Measurements from ENCODE around the gene TSHZ2.
A peak's percentile ranks its signal among the peaks of the same experiment; 100 is the strongest.

TSHZ2 gene

DNA sequence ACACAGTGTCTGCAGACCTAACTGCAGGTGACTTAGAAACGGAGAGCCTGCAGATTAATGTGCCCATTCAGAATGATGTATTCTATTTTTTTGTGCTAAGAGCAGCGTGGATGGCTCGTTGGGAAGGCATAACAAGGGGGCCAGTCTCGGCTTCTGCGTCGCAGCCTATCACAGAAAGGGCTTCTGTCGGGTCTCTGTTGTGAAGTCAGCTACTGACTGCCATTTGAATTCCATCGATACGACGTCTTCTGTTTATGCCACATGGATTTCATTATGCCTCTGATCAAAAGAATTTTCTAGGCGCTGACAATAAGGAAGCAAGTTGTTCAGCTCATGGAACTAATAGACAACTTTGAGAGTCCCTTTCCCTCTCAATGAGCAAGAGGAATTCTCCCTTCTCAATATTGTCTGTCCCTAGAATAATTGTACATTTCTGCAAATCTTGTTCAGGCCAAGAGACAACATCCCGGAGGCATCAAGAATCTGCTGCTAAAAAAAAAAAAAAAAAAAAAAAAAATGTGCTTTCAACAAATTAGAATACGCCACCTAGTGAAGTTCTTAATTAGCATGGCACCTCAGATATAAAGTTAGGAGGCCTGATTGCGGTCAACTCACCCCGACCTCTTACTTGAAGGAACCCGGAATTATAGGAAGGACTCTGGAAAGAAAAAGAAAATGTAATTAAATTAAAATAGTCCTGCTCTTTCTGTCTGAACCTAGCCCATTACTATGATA is 223.9 kb downstream of the TSHZ2 start:
- DNase-seq (ENCODE audit: low read depth in 2 of 2), result no peak

DNA sequence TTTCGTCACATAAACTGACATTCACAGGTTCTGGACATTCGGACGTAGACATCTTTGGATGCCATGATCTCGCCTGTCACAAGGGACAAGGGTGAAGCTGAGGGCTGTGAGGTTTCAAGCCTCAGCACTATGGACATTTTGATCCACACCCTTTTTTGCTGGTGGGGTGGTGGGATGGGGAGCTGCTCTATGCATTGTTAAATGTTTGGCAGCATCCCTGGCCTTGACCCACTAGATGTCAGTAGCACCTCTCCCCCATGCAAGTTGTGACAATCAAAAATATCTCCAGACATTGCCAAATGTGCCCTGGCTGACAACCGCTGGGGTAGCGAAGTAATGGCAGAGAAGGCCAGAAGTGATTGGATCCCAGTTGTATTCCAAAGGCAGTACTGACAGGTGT is 229.4 kb downstream of the TSHZ2 start:
- no peak for DNase-seq (ENCODE audit: low read depth in 2 of 2)

DNA sequence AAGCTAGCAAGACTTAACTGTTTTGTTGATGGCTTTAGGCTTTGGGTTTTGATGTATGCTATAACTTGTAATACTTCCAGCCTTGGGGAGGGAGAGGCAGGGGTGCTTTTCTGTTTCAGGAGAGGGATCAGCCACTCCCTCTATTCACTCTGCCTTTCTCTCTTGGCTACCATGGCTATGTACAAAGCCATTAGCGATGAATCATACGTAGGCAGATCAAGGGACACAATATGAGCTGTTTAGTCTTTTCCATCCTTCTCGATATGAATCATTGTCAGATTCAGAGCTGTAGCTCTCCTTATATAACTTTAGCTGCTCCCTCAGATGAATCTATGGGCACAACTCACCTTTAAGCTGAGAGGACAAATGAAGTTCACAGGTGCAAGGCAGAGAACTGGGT is 230.6 kb downstream of the TSHZ2 start:
- no peak for DNase-seq (ENCODE audit: low read depth in 2 of 2)

DNA sequence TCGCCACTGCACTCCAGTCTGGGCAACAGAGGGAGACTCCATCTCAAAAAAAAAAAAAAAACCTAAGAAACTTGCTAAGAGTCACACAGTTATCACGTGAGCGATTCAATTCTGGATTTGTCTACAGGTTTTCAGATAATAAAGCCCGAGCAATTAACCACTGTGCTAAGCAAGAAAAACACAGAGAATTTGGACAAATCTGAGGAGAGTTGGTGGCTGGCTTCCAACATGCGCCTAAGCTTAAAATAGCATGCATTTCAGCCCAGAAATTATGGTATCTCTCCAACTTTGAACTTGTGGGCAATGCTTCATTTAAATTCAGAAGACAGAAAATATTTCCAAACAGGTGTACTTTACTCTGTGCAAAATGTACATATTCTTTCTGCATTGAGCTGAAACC is 232.9 kb downstream of the TSHZ2 start:
- DNase-seq (ENCODE audit: low read depth in 2 of 2), result no peak

DNA sequence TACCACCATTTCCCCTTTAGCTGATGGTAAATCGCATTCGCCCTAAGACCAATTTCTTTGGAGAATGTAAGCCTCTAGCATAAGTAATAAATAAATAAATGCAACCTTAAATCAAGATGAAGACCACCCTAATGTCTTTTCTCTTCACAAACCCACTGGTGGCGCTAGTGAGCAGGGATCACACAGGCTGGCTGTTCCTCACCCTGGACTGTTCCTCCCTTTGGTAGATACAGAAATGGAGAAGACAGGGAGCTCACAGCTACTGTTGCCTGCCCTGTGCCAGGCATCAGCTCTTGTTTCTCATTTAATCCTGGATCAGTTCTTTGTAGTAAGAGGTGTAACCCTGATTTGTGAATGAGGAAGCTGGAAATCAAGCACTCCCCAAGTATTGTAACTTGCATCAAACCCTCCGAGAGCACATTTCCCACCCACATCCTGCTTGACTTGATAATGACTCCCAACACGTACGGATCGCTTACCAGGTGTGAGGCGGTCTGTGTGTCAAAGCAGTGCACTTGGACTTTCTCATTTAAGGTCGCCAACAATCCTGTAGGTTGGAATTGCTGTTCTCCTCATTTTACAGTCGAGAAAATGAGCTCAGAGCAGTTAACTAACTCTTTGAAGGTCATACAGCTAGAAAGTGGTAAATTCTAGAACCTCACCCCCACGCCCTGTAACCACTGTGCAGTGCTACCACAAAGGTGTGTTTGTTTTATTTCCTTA is 236.1 kb downstream of the TSHZ2 start:
- DNase-seq (ENCODE audit: low read depth in 2 of 2), result no peak

DNA sequence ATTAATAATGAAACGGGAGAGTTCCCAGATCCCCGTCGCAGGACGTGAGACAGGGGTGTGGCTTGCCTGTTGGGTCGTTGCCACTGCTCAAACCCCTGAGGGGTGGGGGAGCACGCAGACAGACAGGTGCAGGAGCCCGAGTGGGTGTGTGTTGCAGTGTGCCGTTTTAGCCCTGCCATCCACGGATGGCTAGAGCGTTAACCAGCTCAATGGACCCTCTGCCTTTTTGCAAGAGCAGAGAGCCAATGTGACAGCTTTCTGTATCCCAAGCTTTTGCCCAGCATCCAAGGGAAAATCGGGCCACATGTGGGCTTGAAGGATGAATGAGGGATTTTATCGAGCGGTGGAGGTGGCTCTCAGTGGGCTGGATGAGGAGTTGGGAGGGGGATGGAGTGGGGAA is 237.9 kb downstream of the TSHZ2 start:
- DNase-seq (ENCODE audit: low read depth in 2 of 2), result no peak

DNA sequence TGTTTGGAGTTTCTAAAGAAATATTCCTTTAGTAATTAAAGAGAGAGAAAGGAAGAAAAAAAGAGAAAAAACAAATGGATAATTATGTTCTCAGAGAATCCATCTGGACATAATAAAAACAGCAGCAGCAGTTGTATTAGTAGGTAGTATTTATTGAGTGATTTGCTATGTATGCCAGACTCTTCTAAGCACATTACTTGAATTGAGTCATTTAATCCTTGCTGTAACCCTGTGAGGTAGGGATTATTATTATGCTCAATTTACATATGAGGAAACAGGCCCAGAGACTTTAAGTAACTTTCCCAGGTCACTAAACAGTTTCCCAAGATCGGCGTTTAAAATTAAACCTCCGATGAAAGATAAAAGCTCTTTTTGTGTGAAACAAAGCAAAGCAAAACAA is 238.8 kb downstream of the TSHZ2 start:
- DNase-seq (ENCODE audit: low read depth in 2 of 2), result no peak

DNA sequence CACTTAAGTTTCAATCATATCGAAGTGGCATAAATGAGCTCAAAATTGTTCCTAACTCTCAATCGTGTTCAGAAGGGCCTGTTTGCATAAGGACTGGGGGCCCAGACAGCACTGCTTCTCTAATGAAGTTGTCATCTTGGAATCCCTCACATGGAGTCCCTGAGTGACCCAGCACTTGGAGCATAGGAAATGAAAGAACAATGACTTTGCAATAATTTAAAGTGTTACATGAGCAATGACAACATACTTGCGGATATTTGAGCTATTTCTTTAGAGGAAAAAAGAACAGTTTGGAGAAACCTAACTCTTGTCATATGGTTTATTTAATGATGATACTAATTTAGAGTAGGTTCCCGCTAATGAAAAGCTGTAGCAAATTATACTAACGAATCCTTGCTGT is 239.9 kb downstream of the TSHZ2 start:
- no peak for DNase-seq (ENCODE audit: low read depth in 2 of 2)

DNA sequence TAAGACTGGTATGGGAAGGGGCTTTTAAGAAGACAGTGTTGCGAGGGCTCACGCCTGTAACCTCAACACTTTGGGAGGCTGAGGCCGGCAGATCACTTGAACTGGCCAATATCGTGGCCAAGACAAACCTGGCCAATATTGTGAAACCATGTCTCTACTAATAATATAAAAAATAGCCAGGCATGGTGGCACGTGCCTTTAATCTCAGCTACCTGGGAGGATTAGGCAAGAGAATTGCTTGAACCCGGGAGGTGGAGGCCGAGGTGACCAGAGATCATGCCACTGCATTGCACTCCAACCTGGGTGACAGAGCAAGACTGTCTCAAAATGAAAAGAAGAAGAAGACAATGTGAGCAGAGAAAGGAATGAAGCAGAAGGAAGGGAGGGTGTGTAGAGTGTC is 242.2 kb downstream of the TSHZ2 start:
- DNase-seq (ENCODE audit: low read depth in 2 of 2), result no peak

DNA sequence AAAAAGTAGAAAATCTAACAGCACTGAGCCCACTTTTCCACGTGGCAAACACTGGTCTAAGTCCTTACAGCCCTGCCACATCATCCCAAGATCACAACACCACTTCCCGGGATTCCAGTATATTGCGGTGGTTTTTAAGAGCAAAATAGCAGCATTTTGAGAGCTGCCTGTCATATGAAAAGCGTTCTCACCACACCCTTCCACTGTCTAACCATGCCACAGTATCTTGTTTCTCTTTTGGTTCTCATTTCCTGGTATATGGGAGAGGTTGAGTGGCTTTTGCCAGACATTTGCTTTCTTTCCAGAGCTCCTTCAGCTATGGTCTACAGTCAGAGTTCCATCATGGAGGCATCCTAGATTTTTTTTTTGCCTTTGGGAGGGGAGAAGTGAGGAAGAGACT is 243.0 kb downstream of the TSHZ2 start:
- no peak for DNase-seq (ENCODE audit: low read depth in 2 of 2)

DNA sequence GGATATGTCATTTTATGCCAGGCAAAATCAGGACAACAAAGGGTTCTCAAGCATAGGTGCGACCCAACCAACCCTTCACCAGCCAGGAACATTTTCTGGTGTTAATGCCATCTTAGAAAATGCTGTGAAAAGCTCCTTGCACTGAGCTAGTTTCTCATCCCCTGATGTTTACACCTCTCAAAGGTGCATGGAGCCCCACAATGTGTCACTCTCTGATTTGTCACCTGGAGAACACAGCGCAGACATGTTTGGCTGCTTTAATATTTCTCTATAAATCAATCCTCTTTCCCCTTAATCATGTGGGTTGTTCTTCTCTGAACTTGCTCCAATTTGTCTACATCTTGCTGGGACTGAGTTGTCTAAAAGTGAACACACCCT is 244.3 kb downstream of the TSHZ2 start:
- no peak for DNase-seq (ENCODE audit: low read depth in 2 of 2)

DNA sequence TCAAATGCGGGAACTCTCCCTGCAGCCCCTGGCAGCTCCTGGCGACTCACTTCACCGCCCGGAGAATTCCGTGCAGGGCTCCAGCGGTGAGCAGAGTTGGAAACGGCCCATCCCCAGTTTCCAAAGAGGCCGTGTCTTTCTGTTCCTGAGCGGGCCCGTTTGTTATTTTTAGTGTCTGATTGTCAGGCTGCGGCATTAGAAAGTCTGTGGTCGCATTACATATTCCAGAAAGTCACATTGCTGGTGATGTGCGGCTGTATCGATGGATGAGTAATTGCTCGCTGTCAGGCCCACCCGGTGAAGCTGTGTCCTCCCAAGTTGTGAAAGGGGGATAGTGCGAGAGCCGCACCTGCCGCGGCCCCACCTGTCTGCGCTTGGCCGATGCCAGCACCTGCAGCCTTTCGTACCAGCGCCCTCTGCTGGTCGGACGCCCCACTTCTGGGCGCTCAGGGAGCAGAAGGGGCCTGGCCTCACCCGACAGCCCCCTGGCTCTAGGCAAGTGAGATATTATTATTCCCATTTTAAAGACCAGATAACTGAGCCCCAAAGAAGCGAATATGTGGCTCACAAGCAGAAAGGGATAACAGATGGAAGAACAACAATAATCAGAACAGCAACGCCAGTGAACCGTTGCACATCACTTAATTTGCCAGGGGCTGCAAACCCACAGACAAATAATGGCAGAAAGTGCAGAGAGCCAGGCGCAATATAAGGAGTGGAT is 244.9 kb downstream of the TSHZ2 start:
- peak; percentile 73 to 80 for DNase-seq (ENCODE audit: low read depth in 2 of 2)

DNA sequence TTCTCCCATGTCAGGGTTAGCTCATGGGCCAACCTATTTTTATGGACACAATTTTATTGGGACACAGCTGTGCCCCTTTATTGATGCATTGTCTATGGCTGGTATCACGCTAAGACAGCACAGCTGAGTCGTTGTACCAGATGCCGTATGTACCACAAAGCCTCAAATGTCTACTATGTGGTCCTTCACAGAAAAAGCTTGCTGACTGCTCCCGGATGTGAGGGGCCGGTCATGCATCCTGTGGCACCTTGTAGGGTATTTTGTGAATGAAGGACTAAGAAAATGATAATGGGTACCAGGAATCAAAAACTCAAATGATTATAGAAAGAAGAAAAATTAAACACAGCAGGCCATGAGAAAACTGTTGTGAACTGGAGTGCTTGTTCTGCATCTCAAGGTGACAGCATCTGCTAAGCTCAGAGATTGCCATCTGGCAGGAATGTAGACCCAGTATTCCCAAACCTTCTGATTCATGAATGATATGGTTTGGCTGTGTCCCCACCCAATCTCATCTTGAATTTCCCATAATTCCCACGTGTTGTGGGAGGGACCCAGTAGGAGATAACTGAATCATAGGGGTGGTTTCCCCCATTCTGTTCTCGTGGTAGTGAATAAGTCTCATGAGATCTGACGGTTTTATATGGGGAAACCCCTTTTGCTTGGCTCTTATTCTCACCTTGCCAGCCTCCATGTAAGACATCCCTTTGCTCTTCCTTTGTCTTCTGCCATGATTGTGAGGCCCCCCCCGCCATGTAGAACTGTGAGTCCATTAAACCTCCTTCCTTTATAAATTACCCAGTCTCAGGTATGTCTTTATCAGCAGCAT is 248.5 kb downstream of the TSHZ2 start:
- DNase-seq (ENCODE audit: low read depth in 2 of 2), result no peak

DNA sequence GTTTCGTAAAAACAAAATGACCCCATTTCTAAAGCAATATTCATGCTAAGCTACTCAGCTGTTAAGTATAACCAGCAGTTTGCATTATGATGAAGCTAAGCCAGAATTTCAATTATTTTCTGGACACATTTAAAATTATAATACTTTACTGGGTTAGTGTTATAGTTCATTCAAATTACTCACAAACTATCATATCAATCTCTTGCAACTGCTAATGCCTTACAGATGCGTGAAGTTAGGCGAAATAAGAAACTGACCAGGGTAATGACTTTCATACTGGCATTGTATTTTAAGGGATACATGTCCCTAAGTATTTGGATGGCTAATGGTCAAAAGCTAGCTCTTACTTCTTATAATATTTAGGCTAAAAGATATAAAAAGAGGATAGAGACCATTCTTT is 249.6 kb downstream of the TSHZ2 start:
- DNase-seq (ENCODE audit: low read depth in 2 of 2), result no peak

DNA sequence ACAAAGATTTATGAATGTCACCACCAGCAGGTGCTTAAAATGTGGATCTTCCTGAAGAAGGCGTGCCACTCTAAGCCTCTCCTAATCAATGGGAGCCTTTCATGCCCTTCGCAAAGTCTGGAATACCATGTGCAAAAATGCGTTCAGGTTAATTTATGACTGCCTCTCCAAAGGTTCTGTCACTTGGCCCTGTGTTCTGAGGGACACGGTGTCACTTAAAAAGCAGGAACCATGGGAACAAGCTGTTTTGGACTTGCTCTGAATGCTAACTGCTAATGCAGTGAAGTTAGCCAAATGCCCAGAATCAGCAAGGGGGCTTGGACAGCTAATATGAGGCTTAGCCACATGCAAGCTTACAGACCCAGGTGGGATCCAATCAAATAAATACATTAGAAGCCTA is 250.3 kb downstream of the TSHZ2 start:
- no peak for DNase-seq (ENCODE audit: low read depth in 2 of 2)

DNA sequence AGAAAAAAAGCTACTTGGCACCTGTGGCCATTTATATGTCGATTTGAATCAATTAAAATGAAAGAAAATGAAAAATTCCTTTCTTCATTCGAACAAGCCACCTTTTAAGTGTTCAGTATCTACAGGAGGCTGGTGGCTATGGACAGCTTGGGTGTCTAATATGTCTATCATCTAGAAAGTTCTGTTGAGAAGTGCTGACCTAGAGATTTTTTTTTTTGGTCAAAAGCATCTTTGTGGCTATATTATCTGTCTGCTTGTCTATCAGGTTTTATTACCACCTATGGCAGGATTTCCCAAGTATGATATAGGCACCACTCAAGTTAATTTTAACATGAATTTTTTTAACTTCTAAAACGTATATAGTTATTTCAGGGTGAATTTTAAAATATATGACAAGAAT is 250.8 kb downstream of the TSHZ2 start:
- no peak for DNase-seq (ENCODE audit: low read depth in 2 of 2)

DNA sequence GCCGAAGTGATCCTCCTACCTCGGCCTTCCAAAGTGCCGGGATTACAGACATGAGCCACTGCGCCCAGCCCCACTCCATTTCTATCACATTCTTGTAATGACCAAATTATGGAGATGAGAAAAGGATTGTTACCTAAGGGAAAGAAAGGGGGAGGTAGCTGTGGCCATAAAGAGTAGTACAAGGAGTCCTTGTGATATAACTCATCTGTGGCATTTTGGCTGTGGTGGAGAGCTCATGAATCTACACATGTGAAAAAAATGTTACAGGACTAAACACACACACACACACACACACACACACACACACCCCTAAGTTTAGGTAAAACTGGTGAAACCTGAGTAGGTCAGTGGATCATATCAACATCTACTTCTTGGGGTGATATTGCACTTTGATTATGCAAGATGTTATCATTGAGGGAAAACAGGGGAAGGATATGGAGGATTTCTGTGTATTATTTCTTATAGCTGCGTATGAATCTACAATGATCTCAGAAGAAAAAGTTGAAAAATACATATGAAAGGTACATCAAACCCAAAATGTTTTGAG is 251.5 kb downstream of the TSHZ2 start:
- no peak for DNase-seq (ENCODE audit: low read depth in 2 of 2)

DNA sequence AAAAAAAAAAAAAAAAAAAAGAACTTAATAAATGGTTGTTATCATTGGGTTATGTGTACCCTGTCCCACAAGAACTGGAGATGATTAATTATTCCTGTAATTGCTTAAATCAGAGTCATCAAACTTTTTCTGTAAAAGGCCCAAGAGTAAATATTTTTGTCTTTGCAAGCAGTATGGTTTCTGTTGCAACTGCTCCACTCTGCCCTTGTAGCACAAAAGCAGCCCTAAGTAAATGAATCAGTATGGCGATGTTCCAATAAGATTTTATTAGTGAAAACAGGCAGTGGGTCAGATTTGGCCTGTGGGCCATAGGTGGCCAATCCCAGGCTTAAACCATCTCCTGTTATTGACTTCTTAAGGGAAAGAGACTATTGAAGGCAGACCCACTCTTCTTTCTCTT is 252.7 kb downstream of the TSHZ2 start:
- DNase-seq (ENCODE audit: low read depth in 2 of 2), result no peak

DNA sequence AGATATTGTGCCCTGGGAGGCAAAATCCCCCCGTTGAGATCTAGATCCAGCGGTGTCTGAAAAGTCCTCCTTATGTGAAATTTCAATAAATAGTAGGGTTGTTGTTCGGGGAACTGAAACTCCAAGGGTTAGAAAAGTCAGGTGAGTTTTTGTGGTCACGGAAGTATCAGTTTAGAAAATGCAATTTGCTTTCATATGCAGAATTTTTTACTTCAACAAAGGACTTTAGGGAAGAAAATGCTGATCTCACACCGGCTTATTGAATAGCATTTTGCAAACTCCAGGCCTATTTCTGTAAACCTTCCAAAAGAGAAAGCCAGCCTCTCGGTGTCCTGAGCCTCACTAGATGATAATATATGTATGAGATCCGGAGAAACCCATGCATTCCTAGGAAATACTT is 254.7 kb downstream of the TSHZ2 start:
- DNase-seq (ENCODE audit: low read depth in 2 of 2), result no peak

DNA sequence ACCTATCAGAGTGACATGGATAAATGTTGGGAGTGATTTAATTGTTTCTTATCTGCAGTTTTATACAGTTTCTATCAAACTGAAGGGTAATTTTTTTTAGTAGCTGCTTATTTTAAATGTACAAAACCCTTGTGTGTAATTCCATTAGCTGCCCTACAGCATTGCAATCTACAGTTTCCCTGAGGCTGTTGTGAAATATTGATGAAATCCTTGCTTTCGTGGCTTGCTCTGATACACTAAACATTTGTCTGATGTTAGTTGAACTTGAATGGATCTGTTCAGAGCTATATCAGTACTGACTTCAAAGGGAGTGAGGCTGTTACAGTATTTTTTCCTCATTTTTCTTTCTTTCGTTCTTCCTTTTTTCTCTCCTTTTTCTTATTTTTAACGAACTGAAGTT is 255.4 kb downstream of the TSHZ2 start:
- no peak for DNase-seq (ENCODE audit: low read depth in 2 of 2)

DNA sequence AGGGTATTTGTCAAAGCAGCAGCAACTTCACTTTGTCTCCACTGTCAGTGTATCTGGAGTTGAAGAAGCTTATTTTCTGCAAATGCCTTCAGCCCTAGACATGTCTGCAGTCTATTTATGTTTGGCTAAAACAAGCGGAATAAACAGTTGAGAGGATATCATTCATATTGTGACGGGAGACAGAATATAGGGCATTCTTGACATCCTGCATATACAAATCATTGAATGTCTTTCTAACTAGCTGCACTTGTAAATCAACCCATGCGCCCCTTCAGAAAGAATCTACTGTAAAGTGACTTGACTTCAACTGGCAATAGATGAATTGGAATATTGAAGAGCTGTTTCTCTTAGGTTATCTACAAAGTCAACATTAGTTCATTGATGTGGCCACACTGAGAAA is 258.9 kb downstream of the TSHZ2 start:
- no peak for DNase-seq (ENCODE audit: low read depth in 2 of 2)

DNA sequence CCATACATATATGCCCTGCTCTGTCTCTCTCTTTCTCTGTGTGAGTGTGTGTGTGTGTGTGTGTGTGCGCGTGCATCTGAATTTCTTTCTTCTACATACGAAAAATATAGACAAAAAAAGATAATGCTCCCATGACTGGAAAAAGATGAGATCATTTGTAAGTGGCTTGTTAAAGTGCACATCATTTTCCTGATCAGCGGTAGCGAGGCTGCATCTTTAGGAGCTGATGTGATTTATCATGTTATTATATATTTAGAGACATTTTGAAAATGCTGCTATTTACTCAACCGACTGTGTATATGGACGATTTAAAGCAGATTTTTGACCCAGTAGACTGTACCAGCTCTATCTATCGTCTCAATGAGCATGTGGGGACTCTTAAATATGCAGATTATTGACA is 265.3 kb downstream of the TSHZ2 start:
- DNase-seq (ENCODE audit: low read depth in 2 of 2), result no peak

Data from activated CD4-positive, alpha-beta T cell treated with anti-CD3 and anti-CD28 coated beads for 24 hours (primary cell).